ENCODE results near the gene HS6ST3.

The HS6ST3 gene

GRCh38 chr13:96782186-96782585, 692.3 kb downstream of the HS6ST3 start:
- Histone ChIP-seq H3K9ac (ENCODE audit: low read depth, low read length) (no peak overlapping the region), H3K4me3 (ENCODE audit: low read length) (no peak overlapping the region), H3K9me3 (replicated peaks; ENCODE audit: low read length) (no peaks in the 10 kb centered on the region), H3K4me1 (ENCODE audit: control insufficient read depth, insufficient read depth, low read length) (peaks cover 38% of the 10 kb centered on the region), H3K36me3 (ENCODE audit: insufficient read depth, low read length) (no peaks in the 10 kb centered on the region), H3K27me3 (ENCODE audit: control insufficient read depth, insufficient read depth, low read length) (no peaks in the 10 kb centered on the region), H3K4me2 (ENCODE audit: low read length) (no peak overlapping the region)

- no peaks in the 10 kb centered on the region for H3K36me3 ChIP-seq (ENCODE audit: insufficient read depth, low read length)
- H3K4me3 ChIP-seq (ENCODE audit: low read length): no peak overlapping the region
- H3K4me1 ChIP-seq (ENCODE audit: control insufficient read depth, insufficient read depth, low read length): peaks cover 38% of the 10 kb centered on the region
- no peaks in the 10 kb centered on the region for H3K9me3 ChIP-seq (replicated peaks; ENCODE audit: low read length)
- H3K9ac ChIP-seq (ENCODE audit: low read depth, low read length): no peak overlapping the region
- no peak overlapping the region for H3K4me2 ChIP-seq (ENCODE audit: low read length)
- H3K27me3 ChIP-seq (ENCODE audit: control insufficient read depth, insufficient read depth, low read length): no peaks in the 10 kb centered on the region
These were observed 693.1 kb downstream of the HS6ST3 start for GRCh38 chr13:96783057-96783456.

- no peaks in the 10 kb centered on the region for H3K27me3 ChIP-seq (ENCODE audit: control insufficient read depth, insufficient read depth, low read length)
- no peak overlapping the region for H3K4me2 ChIP-seq (ENCODE audit: low read length)
- H3K4me3 ChIP-seq (ENCODE audit: low read length): no peak overlapping the region
- no peaks in the 10 kb centered on the region for H3K9me3 ChIP-seq (replicated peaks; ENCODE audit: low read length)
- no peaks in the 10 kb centered on the region for H3K36me3 ChIP-seq (ENCODE audit: insufficient read depth, low read length)
- peaks cover 38% of the 10 kb centered on the region for H3K4me1 ChIP-seq (ENCODE audit: control insufficient read depth, insufficient read depth, low read length)
- H3K9ac ChIP-seq (ENCODE audit: low read depth, low read length): no peak overlapping the region
These were observed 693.6 kb downstream of the HS6ST3 start for GRCh38 chr13:96783511-96783910.

GRCh38 chr13:96785986-96786385, 696.1 kb downstream of the HS6ST3 start:
- H3K4me2 ChIP-seq (ENCODE audit: low read length): no peak overlapping the region
- no peaks in the 10 kb centered on the region for H3K27me3 ChIP-seq (ENCODE audit: control insufficient read depth, insufficient read depth, low read length)
- peaks cover 21% of the 10 kb centered on the region for H3K4me1 ChIP-seq (ENCODE audit: control insufficient read depth, insufficient read depth, low read length)
- no peak overlapping the region for H3K4me3 ChIP-seq (ENCODE audit: low read length)
- H3K36me3 ChIP-seq (ENCODE audit: insufficient read depth, low read length): no peaks in the 10 kb centered on the region
- no peaks in the 10 kb centered on the region for H3K9me3 ChIP-seq (replicated peaks; ENCODE audit: low read length)
- no peak overlapping the region for H3K9ac ChIP-seq (ENCODE audit: low read depth, low read length)

- no peak overlapping the region for H3K4me3 ChIP-seq (ENCODE audit: low read length)
- H3K9me3 ChIP-seq (replicated peaks; ENCODE audit: low read length): no peaks in the 10 kb centered on the region
- no peaks in the 10 kb centered on the region for H3K27me3 ChIP-seq (ENCODE audit: control insufficient read depth, insufficient read depth, low read length)
- no peaks in the 10 kb centered on the region for H3K36me3 ChIP-seq (ENCODE audit: insufficient read depth, low read length)
- H3K4me1 ChIP-seq (ENCODE audit: control insufficient read depth, insufficient read depth, low read length): no peaks in the 10 kb centered on the region
- H3K4me2 ChIP-seq (ENCODE audit: low read length): no peak overlapping the region
- no peak overlapping the region for H3K9ac ChIP-seq (ENCODE audit: low read depth, low read length)
These were observed 702.3 kb downstream of the HS6ST3 start for GRCh38 chr13:96792188-96792587.

- H3K27me3 ChIP-seq (ENCODE audit: control insufficient read depth, insufficient read depth, low read length): no peaks in the 10 kb centered on the region
- no peak overlapping the region for H3K4me2 ChIP-seq (ENCODE audit: low read length)
- H3K9me3 ChIP-seq (replicated peaks; ENCODE audit: low read length): no peaks in the 10 kb centered on the region
- H3K36me3 ChIP-seq (ENCODE audit: insufficient read depth, low read length): no peaks in the 10 kb centered on the region
- H3K4me3 ChIP-seq (ENCODE audit: low read length): no peak overlapping the region
- no peaks in the 10 kb centered on the region for H3K4me1 ChIP-seq (ENCODE audit: control insufficient read depth, insufficient read depth, low read length)
- H3K9ac ChIP-seq (ENCODE audit: low read depth, low read length): no peak overlapping the region
These were observed 703.0 kb downstream of the HS6ST3 start for GRCh38 chr13:96792736-96793403.

GRCh38 chr13:96793404-96793755, 703.5 kb downstream of the HS6ST3 start:
- H3K4me3 ChIP-seq (ENCODE audit: low read length): no peak overlapping the region
- no peak overlapping the region for H3K9ac ChIP-seq (ENCODE audit: low read depth, low read length)
- H3K36me3 ChIP-seq (ENCODE audit: insufficient read depth, low read length): no peaks in the 10 kb centered on the region
- no peaks in the 10 kb centered on the region for H3K9me3 ChIP-seq (replicated peaks; ENCODE audit: low read length)
- no peaks in the 10 kb centered on the region for H3K4me1 ChIP-seq (ENCODE audit: control insufficient read depth, insufficient read depth, low read length)
- H3K27me3 ChIP-seq (ENCODE audit: control insufficient read depth, insufficient read depth, low read length): no peaks in the 10 kb centered on the region
- H3K4me2 ChIP-seq (ENCODE audit: low read length): no peak overlapping the region

GRCh38 chr13:96794669-96795068, 704.8 kb downstream of the HS6ST3 start:
- H3K9me3 ChIP-seq (replicated peaks; ENCODE audit: low read length): no peaks in the 10 kb centered on the region
- H3K4me3 ChIP-seq (ENCODE audit: low read length): no peak overlapping the region
- H3K9ac ChIP-seq (ENCODE audit: low read depth, low read length): no peak overlapping the region
- H3K36me3 ChIP-seq (ENCODE audit: insufficient read depth, low read length): no peaks in the 10 kb centered on the region
- H3K4me2 ChIP-seq (ENCODE audit: low read length): no peak overlapping the region
- no peaks in the 10 kb centered on the region for H3K27me3 ChIP-seq (ENCODE audit: control insufficient read depth, insufficient read depth, low read length)
- no peaks in the 10 kb centered on the region for H3K4me1 ChIP-seq (ENCODE audit: control insufficient read depth, insufficient read depth, low read length)

GRCh38 chr13:96795670-96796069, 705.8 kb downstream of the HS6ST3 start:
- Histone ChIP-seq H3K9ac (ENCODE audit: low read depth, low read length) (no peak overlapping the region), H3K4me2 (ENCODE audit: low read length) (no peak overlapping the region), H3K36me3 (ENCODE audit: insufficient read depth, low read length) (no peaks in the 10 kb centered on the region), H3K4me3 (ENCODE audit: low read length) (no peak overlapping the region), H3K9me3 (replicated peaks; ENCODE audit: low read length) (no peaks in the 10 kb centered on the region), H3K4me1 (ENCODE audit: control insufficient read depth, insufficient read depth, low read length) (no peaks in the 10 kb centered on the region), H3K27me3 (ENCODE audit: control insufficient read depth, insufficient read depth, low read length) (no peaks in the 10 kb centered on the region)

GRCh38 chr13:96796091-96796633, 706.3 kb downstream of the HS6ST3 start:
- Histone ChIP-seq H3K36me3 (ENCODE audit: insufficient read depth, low read length) (no peaks in the 10 kb centered on the region), H3K4me3 (ENCODE audit: low read length) (no peak overlapping the region), H3K27me3 (ENCODE audit: control insufficient read depth, insufficient read depth, low read length) (no peaks in the 10 kb centered on the region), H3K4me2 (ENCODE audit: low read length) (no peak overlapping the region), H3K9me3 (replicated peaks; ENCODE audit: low read length) (no peaks in the 10 kb centered on the region), H3K4me1 (ENCODE audit: control insufficient read depth, insufficient read depth, low read length) (no peaks in the 10 kb centered on the region), H3K9ac (ENCODE audit: low read depth, low read length) (no peak overlapping the region)

GRCh38 chr13:96797136-96797535, 707.2 kb downstream of the HS6ST3 start:
- H3K4me1 ChIP-seq (ENCODE audit: control insufficient read depth, insufficient read depth, low read length): no peaks in the 10 kb centered on the region
- H3K27me3 ChIP-seq (ENCODE audit: control insufficient read depth, insufficient read depth, low read length): no peaks in the 10 kb centered on the region
- no peak overlapping the region for H3K9ac ChIP-seq (ENCODE audit: low read depth, low read length)
- no peaks in the 10 kb centered on the region for H3K9me3 ChIP-seq (replicated peaks; ENCODE audit: low read length)
- no peaks in the 10 kb centered on the region for H3K36me3 ChIP-seq (ENCODE audit: insufficient read depth, low read length)
- H3K4me2 ChIP-seq (ENCODE audit: low read length): no peak overlapping the region
- H3K4me3 ChIP-seq (ENCODE audit: low read length): no peak overlapping the region

- Histone ChIP-seq H3K4me3 (ENCODE audit: low read length) (no peak overlapping the region), H3K36me3 (ENCODE audit: insufficient read depth, low read length) (no peaks in the 10 kb centered on the region), H3K4me2 (ENCODE audit: low read length) (no peak overlapping the region), H3K9ac (ENCODE audit: low read depth, low read length) (no peak overlapping the region), H3K27me3 (ENCODE audit: control insufficient read depth, insufficient read depth, low read length) (no peaks in the 10 kb centered on the region), H3K9me3 (replicated peaks; ENCODE audit: low read length) (no peaks in the 10 kb centered on the region), H3K4me1 (ENCODE audit: control insufficient read depth, insufficient read depth, low read length) (no peaks in the 10 kb centered on the region)
These were observed 713.7 kb downstream of the HS6ST3 start for GRCh38 chr13:96803456-96804100.
